Panc1 (cell line): ENCODE results near the gene TERC. TPM values are rescaled to one million over a fixed set of nuclear protein-coding genes. Genes with fewer than 3 reads are reported as not detected.
"Not testable (repeated sequence)": the region's sequence is repeated elsewhere in the genome, so short reads cannot be mapped to it uniquely, and the experiment has no call there.

Experiments used
- ATAC-seq: fragments of 200-7000 bp; cut with Tn5 transposase; 2 replicates; pipeline ENCODE4 v1.9.1; 2020; ENCODE audit warnings: mild to moderate bottlenecking, moderate library complexity
- BruUV-seq: library from RNA; stranded (reverse); fragments of 400-500 nt; replicated peaks from 2 replicates; lab custom pipeline; 2021; lab: Mats Ljungman, UMichigan
- CTCF ChIA-PET: fragments of 300-600 bp; sonication (Branson Sonifier 250); formaldehyde crosslinking; loops from one replicate; lab custom pipeline; 2022; ENCODE audit warnings: antibody characterized with exemption; lab: Charles Lee
- POLR2A ChIA-PET: fragments of 300-600 bp; sonication (Branson Sonifier 250); formaldehyde crosslinking; loops from one replicate; lab custom pipeline; 2022; ENCODE audit warnings: antibody characterized with exemption; lab: Charles Lee
- DNase-seq: peaks from one replicate; pipeline ENCODE4 v3.0.0-alpha.2; 2010; ENCODE audit warnings: low read depth, low spot score
- H3K27ac ChIP-seq: 2 replicates; pipeline ENCODE4 v1.5.1; 2011; ENCODE audit warnings: mild to moderate bottlenecking, low read length, inconsistent platforms
- H3K27me3 ChIP-seq: fragments of 200-500 bp; sonication (Bioruptor generic); 2 replicates; pipeline ENCODE4 v1.6.0; 2014; ENCODE audit warnings: low read length, inconsistent platforms; ENCODE audit not compliant: control insufficient read depth, insufficient read depth
- H3K36me3 ChIP-seq: fragments of 200-500 bp; sonication (Bioruptor generic); 2 replicates; pipeline ENCODE4 v1.5.1; 2014; ENCODE audit warnings: inconsistent platforms, mild to moderate bottlenecking, low read length, moderate library complexity; ENCODE audit not compliant: control insufficient read depth, insufficient read depth
- H3K4me1 ChIP-seq: 2 replicates; pipeline ENCODE4 v1.5.1; 2011; ENCODE audit warnings: inconsistent platforms, mild to moderate bottlenecking, low read length, moderate library complexity; ENCODE audit not compliant: control insufficient read depth, insufficient read depth
- H3K4me3 ChIP-seq, 2 experiments: 2 replicates each; pipeline ENCODE4 v1.5.1; 2011 to 2012; ENCODE audit warnings: low read depth in 2 of 2, low read length in 2 of 2, mild to moderate bottlenecking in 2 of 2, inconsistent platforms in 1 of 2, moderate library complexity in 1 of 2
- H3K9me3 ChIP-seq: fragments of 200-500 bp; sonication (Bioruptor generic); 2 replicates; pipeline ENCODE4 v1.5.1; 2014; ENCODE audit warnings: low read depth, mild to moderate bottlenecking, inconsistent platforms, low read length, moderate library complexity; ENCODE audit not compliant: control insufficient read depth, insufficient read depth
- POLR2AphosphoS5 ChIP-seq: IDR thresholded peaks from 2 replicates; pipeline ENCODE4 v1.6.1; 2012; ENCODE audit warnings: mild to moderate bottlenecking, low read depth, low read length, moderate library complexity
- SIN3A ChIP-seq: IDR thresholded peaks from 2 replicates; pipeline ENCODE4 v1.6.1; 2012; ENCODE audit warnings: low read depth, mild to moderate bottlenecking, low read length, moderate library complexity, borderline replicate concordance; ENCODE audit not compliant: insufficient read depth
- TCF7L2 ChIP-seq: IDR thresholded peaks from 2 replicates; pipeline ENCODE4 v1.6.1; 2011; ENCODE audit warnings: mild to moderate bottlenecking, low read depth, low read length, inconsistent platforms
- in situ Hi-C: cut with HindIII; loops from 2 replicates; pipeline ENCODE4 v1.10.0; 2016; ENCODE audit warnings: low sequenced_read_pairs, low pct_unique_long_range_greater_than_20kb
- intact Hi-C: fragments of 100-400 bp; cut with micrococcal nuclease; formaldehyde crosslinking; loops from one replicate; pipeline ENCODE4 v1.10.0; 2022; ENCODE audit not compliant: unreplicated experiment
- total RNA-seq: library from RNA; stranded (reverse); gene quantifications from one replicate; pipeline ENCODE4 v1.2.1, GENCODE V29; 2021; ENCODE audit not compliant: unreplicated experiment
- TF ChIP-seq, protein P1 (sequence below): fragments of 450-650 bp; IDR thresholded peaks from 2 replicates; pipeline ENCODE4 v1.5.1; 2017; ENCODE audit warnings: mild to moderate bottlenecking
- TF ChIP-seq, protein P2 (sequence below), 2 experiments: IDR thresholded peaks; 2 replicates each; pipeline ENCODE4 v1.6.1; 2011 to 2012; ENCODE audit warnings: low read depth in 2 of 2, control low read depth in 1 of 2, low read length in 1 of 2, mild to moderate bottlenecking in 1 of 2, moderate library complexity in 1 of 2; ENCODE audit not compliant: insufficient read depth in 1 of 2

Gene TERC
- total RNA-seq, 1 experiment from 2014 or later, result 6.0 TPM

DNA sequence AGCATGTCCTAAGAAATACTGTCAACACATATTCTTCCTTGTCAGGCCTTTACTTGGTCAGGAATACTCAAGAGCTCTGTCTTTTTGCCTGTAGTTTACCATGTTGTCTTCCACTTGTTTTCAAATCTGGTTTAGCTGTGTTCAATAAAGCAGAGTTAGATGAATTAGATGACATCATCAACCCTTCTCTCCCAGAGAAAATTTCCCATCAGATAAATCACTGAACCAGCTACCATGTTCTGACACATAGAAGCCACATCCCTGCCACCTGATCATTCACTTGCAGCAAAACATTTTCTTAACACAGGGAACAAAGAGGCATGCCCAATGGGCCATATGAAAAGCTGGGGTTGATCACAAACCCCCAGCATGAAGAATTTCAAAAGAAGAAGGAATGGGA, 42.1 kb downstream of the TERC start:
- Histone ChIP-seq H3K4me3 (no peak overlapping the region), H3K4me1 (no peaks in the 10 kb centered on the region), H3K27ac (no peak overlapping the region), H3K9me3 (no peaks in the 10 kb centered on the region), H3K27me3 (no peaks in the 10 kb centered on the region), H3K36me3 (no peaks in the 10 kb centered on the region)
- TF ChIP-seq POLR2AphosphoS5 (no peak), TCF7L2 (no peak), SIN3A (no peak)
- TF ChIP-seq, protein P1, sequence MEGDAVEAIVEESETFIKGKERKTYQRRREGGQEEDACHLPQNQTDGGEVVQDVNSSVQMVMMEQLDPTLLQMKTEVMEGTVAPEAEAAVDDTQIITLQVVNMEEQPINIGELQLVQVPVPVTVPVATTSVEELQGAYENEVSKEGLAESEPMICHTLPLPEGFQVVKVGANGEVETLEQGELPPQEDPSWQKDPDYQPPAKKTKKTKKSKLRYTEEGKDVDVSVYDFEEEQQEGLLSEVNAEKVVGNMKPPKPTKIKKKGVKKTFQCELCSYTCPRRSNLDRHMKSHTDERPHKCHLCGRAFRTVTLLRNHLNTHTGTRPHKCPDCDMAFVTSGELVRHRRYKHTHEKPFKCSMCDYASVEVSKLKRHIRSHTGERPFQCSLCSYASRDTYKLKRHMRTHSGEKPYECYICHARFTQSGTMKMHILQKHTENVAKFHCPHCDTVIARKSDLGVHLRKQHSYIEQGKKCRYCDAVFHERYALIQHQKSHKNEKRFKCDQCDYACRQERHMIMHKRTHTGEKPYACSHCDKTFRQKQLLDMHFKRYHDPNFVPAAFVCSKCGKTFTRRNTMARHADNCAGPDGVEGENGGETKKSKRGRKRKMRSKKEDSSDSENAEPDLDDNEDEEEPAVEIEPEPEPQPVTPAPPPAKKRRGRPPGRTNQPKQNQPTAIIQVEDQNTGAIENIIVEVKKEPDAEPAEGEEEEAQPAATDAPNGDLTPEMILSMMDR, result no peak
- TF ChIP-seq, protein P2, sequence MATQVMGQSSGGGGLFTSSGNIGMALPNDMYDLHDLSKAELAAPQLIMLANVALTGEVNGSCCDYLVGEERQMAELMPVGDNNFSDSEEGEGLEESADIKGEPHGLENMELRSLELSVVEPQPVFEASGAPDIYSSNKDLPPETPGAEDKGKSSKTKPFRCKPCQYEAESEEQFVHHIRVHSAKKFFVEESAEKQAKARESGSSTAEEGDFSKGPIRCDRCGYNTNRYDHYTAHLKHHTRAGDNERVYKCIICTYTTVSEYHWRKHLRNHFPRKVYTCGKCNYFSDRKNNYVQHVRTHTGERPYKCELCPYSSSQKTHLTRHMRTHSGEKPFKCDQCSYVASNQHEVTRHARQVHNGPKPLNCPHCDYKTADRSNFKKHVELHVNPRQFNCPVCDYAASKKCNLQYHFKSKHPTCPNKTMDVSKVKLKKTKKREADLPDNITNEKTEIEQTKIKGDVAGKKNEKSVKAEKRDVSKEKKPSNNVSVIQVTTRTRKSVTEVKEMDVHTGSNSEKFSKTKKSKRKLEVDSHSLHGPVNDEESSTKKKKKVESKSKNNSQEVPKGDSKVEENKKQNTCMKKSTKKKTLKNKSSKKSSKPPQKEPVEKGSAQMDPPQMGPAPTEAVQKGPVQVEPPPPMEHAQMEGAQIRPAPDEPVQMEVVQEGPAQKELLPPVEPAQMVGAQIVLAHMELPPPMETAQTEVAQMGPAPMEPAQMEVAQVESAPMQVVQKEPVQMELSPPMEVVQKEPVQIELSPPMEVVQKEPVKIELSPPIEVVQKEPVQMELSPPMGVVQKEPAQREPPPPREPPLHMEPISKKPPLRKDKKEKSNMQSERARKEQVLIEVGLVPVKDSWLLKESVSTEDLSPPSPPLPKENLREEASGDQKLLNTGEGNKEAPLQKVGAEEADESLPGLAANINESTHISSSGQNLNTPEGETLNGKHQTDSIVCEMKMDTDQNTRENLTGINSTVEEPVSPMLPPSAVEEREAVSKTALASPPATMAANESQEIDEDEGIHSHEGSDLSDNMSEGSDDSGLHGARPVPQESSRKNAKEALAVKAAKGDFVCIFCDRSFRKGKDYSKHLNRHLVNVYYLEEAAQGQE (IDR thresholded peaks at IDR 0.05; ENCODE audit: insufficient read depth in 1 of 2, low read depth in 2 of 2, low read length in 1 of 2), result no peak
- POLR2A ChIA-PET, result no interaction called here
- ATAC-seq, result no peak
- in situ Hi-C loops (no loop called here), intact Hi-C loops (no loop called here)
- DNase-seq, result no peak
- BruUV-seq, result no TSS peak
- CTCF ChIA-PET, result no interaction called here

DNA sequence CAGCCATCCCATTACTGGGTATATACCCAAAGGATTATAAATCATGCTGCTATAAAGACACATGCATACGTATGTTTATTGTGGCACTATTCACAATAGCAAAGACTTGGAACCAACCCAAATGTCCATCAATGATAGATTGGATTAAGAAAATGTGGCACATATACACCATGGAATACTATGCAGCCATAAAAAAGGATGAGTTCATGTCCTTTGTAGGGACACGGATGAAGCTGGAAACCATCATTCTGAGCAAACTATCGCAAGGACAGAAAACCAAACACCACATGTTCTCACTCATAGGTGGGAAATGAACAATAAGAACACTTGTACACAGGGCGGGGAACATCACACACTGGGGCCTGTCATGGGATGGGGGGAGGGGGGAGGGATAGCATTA, 46.4 kb downstream of the TERC start:
- BruUV-seq, ATAC-seq, CTCF ChIA-PET: not testable (repeated sequence)

More for the DNA sequence above, 46.4 kb downstream of the TERC start:
- in situ Hi-C loops, intact Hi-C loops, H3K36me3 ChIP-seq, H3K27ac ChIP-seq, H3K27me3 ChIP-seq, H3K4me3 ChIP-seq, H3K4me1 ChIP-seq, H3K9me3 ChIP-seq, DNase-seq, POLR2A ChIA-PET: not testable (repeated sequence)

Other genes with a start within 250 kb of the TERC start
- 0.21 TPM for gene MECOM, start 101.3 kb downstream of the TERC start, total RNA-seq
- gene ACTRT3, start 4.5 kb upstream of the TERC start, total RNA-seq, result 1.7 TPM
- gene MYNN, start 8.3 kb upstream of the TERC start, total RNA-seq, result 16.2 TPM
- gene LRRIQ4, start 47.8 kb upstream of the TERC start, total RNA-seq, result not detected
- gene LRRC34, start 47.8 kb upstream of the TERC start, total RNA-seq, result 1.2 TPM
- not detected for gene LRRC31, start 104.9 kb upstream of the TERC start, total RNA-seq
- not detected for gene SAMD7, start 146.5 kb upstream of the TERC start, total RNA-seq
- 89.9 TPM for gene SEC62, start 201.7 kb upstream of the TERC start, total RNA-seq